ENCODE measurements around the gene SLC35E1.

DNA sequence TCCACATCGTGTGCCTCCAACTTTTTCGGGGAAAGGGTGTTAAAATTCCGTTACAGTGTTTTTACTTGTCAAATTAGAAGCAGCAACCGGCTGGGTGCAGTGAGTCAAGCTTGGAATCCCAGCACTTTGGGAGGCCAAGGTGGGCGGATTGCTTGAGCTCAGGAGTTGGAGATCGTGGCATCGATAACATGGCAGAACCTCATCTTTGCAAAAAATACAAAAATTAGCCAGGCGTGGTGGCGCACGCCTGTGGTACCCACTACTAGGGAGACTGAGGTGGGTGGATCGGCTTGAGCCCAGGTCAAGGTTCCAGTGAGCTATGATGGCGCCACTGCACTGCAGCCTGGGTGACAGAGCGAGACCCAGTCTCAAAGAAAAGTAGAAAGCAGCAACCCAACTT lies 1.1 kb upstream of the SLC35E1 start:
- TF ChIP-seq, protein P1, sequence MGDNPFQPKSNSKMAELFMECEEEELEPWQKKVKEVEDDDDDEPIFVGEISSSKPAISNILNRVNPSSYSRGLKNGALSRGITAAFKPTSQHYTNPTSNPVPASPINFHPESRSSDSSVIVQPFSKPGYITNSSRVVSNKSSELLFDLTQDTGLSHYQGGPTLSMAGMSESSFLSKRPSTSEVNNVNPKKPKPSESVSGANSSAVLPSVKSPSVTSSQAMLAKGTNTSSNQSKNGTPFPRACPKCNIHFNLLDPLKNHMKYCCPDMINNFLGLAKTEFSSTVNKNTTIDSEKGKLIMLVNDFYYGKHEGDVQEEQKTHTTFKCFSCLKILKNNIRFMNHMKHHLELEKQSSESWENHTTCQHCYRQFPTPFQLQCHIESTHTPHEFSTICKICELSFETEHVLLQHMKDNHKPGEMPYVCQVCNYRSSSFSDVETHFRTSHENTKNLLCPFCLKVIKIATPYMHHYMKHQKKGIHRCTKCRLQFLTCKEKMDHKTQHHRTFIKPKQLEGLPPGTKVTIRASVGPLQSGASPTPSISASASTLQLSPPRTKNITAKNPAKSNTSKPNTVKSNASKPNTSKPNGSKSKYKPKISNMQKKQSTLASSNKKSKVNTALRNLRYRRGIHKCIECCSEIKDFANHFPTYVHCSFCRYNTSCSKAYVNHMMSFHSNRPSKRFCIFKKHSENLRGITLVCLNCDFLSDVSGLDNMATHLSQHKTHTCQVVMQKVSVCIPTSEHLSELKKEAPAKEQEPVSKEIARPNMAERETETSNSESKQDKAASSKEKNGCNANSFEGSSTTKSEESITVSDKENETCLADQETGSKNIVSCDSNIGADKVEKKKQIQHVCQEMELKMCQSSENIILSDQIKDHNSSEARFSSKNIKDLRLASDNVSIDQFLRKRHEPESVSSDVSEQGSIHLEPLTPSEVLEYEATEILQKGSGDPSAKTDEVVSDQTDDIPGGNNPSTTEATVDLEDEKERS (CRISPR knock-in tag; IDR thresholded peaks at IDR 0.05): no peak
- TF ChIP-seq GABPA (IDR thresholded peaks at IDR 0.05; ENCODE audit: low read depth, low read length) (no peak), GABPA (CRISPR knock-in tag; IDR thresholded peaks at IDR 0.05; ENCODE audit: low read depth) (no peak), POLR2AphosphoS5 (IDR thresholded peaks at IDR 0.05; ENCODE audit: low read depth, low read length) (no peak), TGIF2 (CRISPR knock-in tag; IDR thresholded peaks at IDR 0.05) (no peak), ZFP36 (IDR thresholded peaks at IDR 0.05; ENCODE audit: borderline replicate concordance, low read depth, low read length, partially characterized antibody) (no peak), ZNF713 (CRISPR knock-in tag; IDR thresholded peaks at IDR 0.05) (no peak), ARNT (IDR thresholded peaks at IDR 0.05) (no peak), ZFP1 (CRISPR knock-in tag; IDR thresholded peaks at IDR 0.05) (no peak)
- TF ChIP-seq, protein P2, sequence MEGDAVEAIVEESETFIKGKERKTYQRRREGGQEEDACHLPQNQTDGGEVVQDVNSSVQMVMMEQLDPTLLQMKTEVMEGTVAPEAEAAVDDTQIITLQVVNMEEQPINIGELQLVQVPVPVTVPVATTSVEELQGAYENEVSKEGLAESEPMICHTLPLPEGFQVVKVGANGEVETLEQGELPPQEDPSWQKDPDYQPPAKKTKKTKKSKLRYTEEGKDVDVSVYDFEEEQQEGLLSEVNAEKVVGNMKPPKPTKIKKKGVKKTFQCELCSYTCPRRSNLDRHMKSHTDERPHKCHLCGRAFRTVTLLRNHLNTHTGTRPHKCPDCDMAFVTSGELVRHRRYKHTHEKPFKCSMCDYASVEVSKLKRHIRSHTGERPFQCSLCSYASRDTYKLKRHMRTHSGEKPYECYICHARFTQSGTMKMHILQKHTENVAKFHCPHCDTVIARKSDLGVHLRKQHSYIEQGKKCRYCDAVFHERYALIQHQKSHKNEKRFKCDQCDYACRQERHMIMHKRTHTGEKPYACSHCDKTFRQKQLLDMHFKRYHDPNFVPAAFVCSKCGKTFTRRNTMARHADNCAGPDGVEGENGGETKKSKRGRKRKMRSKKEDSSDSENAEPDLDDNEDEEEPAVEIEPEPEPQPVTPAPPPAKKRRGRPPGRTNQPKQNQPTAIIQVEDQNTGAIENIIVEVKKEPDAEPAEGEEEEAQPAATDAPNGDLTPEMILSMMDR (CRISPR knock-in tag; IDR thresholded peaks at IDR 0.05): no peak

Data from HepG2 (cell line).